ENCODE measurements around the gene STN1. TPM values are rescaled to one million over a fixed set of nuclear protein-coding genes. Genes with fewer than 3 reads are reported as not detected.

Gene STN1
- polyA plus RNA-seq, 1 of the 3 experiments (the other 2 are of a cell fraction) = 22.1 TPM

DNA sequence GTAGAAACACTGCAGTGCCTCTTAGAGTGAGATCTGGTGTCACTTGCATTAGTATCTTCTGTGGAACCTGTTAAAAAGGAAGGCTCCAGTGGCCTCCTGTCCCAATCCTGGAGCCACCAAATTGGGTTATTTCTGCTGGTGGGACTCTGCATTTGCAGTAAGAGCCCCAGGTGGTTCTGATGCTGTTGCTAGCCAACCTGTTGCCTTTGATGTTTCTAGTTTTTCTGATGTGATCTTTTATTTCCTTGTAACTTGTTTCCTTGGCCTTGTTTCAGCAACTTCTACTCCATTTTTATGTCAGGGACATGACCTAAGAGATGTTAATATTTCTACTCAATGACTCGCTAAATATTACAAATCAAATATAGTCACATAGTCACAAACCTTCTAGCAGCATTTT is 12.5 kb upstream of the STN1 start:
- H3K27me3 ChIP-seq (ENCODE audit: insufficient read depth) = no peaks in the 10 kb centered on the region
- ChIA-PET POLR2A (no interaction called here), CTCF (no interaction called here)
- H3K9ac ChIP-seq = no peak overlapping the region
- H3K9me3 ChIP-seq = no peaks in the 10 kb centered on the region
- no peak overlapping the region for H3K4me2 ChIP-seq
- H3K4me1 ChIP-seq (ENCODE audit: control insufficient read depth in 1 of 2, insufficient read depth in 2 of 2, low read depth in 1 of 2, low read length in 1 of 2) = peaks cover 0 to 11% of the 10 kb centered on the region in 2 experiments; a peak in 1 of 4 replicates
- 94% methylated on average over 1 of the region's 1 CpG for WGBS (ENCODE audit: low lambda C conversion rate)
- no peak for DNase-seq
- TF ChIP-seq ELF1 (IDR thresholded peaks at IDR 0.05) (no peak), RAD21 (IDR thresholded peaks at IDR 0.05; ENCODE audit: low read length) (no peak), FOSL2 (IDR thresholded peaks at IDR 0.05; ENCODE audit: borderline replicate concordance, low read depth) (no peak), YY1 (IDR thresholded peaks at IDR 0.05; ENCODE audit: low read depth) (no peak), SIN3A (IDR thresholded peaks at IDR 0.05; ENCODE audit: borderline replicate concordance, low read depth, low read length) (no peak), POLR2AphosphoS5 (IDR thresholded peaks at IDR 0.05; ENCODE audit: low read depth, low read length) (no peak), CHD2 (IDR thresholded peaks at IDR 0.05; ENCODE audit: low read length, partially characterized antibody) (no peak)
- TF ChIP-seq, protein P1, sequence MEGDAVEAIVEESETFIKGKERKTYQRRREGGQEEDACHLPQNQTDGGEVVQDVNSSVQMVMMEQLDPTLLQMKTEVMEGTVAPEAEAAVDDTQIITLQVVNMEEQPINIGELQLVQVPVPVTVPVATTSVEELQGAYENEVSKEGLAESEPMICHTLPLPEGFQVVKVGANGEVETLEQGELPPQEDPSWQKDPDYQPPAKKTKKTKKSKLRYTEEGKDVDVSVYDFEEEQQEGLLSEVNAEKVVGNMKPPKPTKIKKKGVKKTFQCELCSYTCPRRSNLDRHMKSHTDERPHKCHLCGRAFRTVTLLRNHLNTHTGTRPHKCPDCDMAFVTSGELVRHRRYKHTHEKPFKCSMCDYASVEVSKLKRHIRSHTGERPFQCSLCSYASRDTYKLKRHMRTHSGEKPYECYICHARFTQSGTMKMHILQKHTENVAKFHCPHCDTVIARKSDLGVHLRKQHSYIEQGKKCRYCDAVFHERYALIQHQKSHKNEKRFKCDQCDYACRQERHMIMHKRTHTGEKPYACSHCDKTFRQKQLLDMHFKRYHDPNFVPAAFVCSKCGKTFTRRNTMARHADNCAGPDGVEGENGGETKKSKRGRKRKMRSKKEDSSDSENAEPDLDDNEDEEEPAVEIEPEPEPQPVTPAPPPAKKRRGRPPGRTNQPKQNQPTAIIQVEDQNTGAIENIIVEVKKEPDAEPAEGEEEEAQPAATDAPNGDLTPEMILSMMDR (IDR thresholded peaks at IDR 0.05) = no peak
- TF ChIP-seq, protein P2, sequence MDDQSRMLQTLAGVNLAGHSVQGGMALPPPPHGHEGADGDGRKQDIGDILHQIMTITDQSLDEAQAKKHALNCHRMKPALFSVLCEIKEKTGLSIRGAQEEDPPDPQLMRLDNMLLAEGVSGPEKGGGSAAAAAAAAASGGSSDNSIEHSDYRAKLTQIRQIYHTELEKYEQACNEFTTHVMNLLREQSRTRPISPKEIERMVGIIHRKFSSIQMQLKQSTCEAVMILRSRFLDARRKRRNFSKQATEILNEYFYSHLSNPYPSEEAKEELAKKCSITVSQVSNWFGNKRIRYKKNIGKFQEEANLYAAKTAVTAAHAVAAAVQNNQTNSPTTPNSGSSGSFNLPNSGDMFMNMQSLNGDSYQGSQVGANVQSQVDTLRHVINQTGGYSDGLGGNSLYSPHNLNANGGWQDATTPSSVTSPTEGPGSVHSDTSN (IDR thresholded peaks at IDR 0.05) = no peak
- TF ChIP-seq, protein P3, sequence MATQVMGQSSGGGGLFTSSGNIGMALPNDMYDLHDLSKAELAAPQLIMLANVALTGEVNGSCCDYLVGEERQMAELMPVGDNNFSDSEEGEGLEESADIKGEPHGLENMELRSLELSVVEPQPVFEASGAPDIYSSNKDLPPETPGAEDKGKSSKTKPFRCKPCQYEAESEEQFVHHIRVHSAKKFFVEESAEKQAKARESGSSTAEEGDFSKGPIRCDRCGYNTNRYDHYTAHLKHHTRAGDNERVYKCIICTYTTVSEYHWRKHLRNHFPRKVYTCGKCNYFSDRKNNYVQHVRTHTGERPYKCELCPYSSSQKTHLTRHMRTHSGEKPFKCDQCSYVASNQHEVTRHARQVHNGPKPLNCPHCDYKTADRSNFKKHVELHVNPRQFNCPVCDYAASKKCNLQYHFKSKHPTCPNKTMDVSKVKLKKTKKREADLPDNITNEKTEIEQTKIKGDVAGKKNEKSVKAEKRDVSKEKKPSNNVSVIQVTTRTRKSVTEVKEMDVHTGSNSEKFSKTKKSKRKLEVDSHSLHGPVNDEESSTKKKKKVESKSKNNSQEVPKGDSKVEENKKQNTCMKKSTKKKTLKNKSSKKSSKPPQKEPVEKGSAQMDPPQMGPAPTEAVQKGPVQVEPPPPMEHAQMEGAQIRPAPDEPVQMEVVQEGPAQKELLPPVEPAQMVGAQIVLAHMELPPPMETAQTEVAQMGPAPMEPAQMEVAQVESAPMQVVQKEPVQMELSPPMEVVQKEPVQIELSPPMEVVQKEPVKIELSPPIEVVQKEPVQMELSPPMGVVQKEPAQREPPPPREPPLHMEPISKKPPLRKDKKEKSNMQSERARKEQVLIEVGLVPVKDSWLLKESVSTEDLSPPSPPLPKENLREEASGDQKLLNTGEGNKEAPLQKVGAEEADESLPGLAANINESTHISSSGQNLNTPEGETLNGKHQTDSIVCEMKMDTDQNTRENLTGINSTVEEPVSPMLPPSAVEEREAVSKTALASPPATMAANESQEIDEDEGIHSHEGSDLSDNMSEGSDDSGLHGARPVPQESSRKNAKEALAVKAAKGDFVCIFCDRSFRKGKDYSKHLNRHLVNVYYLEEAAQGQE (IDR thresholded peaks at IDR 0.05; ENCODE audit: low read depth, low read length) = no peak
- TF ChIP-seq, protein P4, sequence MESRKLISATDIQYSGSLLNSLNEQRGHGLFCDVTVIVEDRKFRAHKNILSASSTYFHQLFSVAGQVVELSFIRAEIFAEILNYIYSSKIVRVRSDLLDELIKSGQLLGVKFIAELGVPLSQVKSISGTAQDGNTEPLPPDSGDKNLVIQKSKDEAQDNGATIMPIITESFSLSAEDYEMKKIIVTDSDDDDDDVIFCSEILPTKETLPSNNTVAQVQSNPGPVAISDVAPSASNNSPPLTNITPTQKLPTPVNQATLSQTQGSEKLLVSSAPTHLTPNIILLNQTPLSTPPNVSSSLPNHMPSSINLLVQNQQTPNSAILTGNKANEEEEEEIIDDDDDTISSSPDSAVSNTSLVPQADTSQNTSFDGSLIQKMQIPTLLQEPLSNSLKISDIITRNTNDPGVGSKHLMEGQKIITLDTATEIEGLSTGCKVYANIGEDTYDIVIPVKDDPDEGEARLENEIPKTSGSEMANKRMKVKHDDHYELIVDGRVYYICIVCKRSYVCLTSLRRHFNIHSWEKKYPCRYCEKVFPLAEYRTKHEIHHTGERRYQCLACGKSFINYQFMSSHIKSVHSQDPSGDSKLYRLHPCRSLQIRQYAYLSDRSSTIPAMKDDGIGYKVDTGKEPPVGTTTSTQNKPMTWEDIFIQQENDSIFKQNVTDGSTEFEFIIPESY (IDR thresholded peaks at IDR 0.05; ENCODE audit: borderline replicate concordance, low read depth) = no peak
- H3F3A ChIP-seq (replicated peaks; ENCODE audit: insufficient read depth) = no peaks in the 10 kb centered on the region
- H2AFZ ChIP-seq (ENCODE audit: low read depth) = no peak overlapping the region
- H3K27ac ChIP-seq (ENCODE audit: low read depth in 2 of 2, low read length in 1 of 2) = no peak overlapping the region
- no peak overlapping the region for H3K4me3 ChIP-seq (ENCODE audit: low read depth in 2 of 2, low read length in 1 of 2)
- H3K9me2 ChIP-seq = no peaks in the 10 kb centered on the region
- H3K79me2 ChIP-seq (ENCODE audit: insufficient read depth) = no peaks in the 10 kb centered on the region
- no peaks in the 10 kb centered on the region for H4K20me1 ChIP-seq (ENCODE audit: insufficient read depth)
- no peaks in the 10 kb centered on the region for H3K36me3 ChIP-seq (replicated peaks in 1 of 2; ENCODE audit: control insufficient read depth in 1 of 2, insufficient read depth in 2 of 2, low read length in 1 of 2)
